Heart left ventricle (tissue), 16 donors: ENCODE measurements around the gene STK26. TPM values are rescaled to one million over a fixed set of nuclear protein-coding genes. Genes with fewer than 3 reads are reported as not detected.

Experiments
- ATAC-seq, 4 donors: fragments of 200-7000 bp; cut with Tn5 transposase; one replicate each; pipeline ENCODE4 v1.9.1; 2020 to 2022; ENCODE audit warnings: moderate library complexity in 4 of 4, mild to moderate bottlenecking in 3 of 4, moderate number of reproducible peaks in 1 of 4
- DNase-seq, 5 donors: peaks; one replicate each; pipeline ENCODE4 v3.0.0-alpha.2; 2020
- H3K27ac ChIP-seq, 12 donors: fragments of 200-600 bp; sonication (generic) in 4 of 12; one replicate each; pipeline versions ENCODE4 v1.5.0 to v1.8.0; 2016 to 2022; ENCODE audit warnings: mild to moderate bottlenecking in 2 of 12
- H3K27me3 ChIP-seq, 9 donors: fragments of 200-600 bp; sonication (generic) in 2 of 9; one replicate each; pipeline versions ENCODE4 v1.5.1 to v1.8.0; 2016 to 2022; ENCODE audit warnings: mild to moderate bottlenecking in 3 of 9
- H3K36me3 ChIP-seq, 9 donors: fragments of 200-600 bp; sonication (generic) in 2 of 9; one replicate each; pipeline versions ENCODE4 v1.5.0 to v1.8.0; 2018 to 2022; ENCODE audit warnings: mild to moderate bottlenecking in 2 of 9
- H3K4me1 ChIP-seq, 12 donors: fragments of 200-600 bp; sonication (generic) in 4 of 12; one replicate each; pipeline versions ENCODE4 v1.5.0 to v1.8.0; 2016 to 2022; ENCODE audit warnings: mild to moderate bottlenecking in 3 of 12
- H3K4me3 ChIP-seq, 12 donors: fragments of 200-600 bp; sonication (generic) in 4 of 12; one replicate each; pipeline versions ENCODE4 v1.5.0 to v1.8.0; 2017 to 2022; ENCODE audit warnings: mild to moderate bottlenecking in 9 of 12, moderate library complexity in 4 of 12
- H3K9me3 ChIP-seq, 12 donors: fragments of 200-600 bp; sonication (generic) in 4 of 12; one replicate each; pipeline versions ENCODE4 v1.5.0 to v1.8.0; 2016 to 2022; ENCODE audit warnings: mild to moderate bottlenecking in 1 of 12
- POLR2A ChIP-seq, 2 donors: fragments of 450-650 bp; IDR thresholded peaks; one replicate each; pipeline ENCODE4 v1.6.1; 2017; ENCODE audit warnings: antibody characterized with exemption in 2 of 2, mild to moderate bottlenecking in 2 of 2, moderate library complexity in 2 of 2
- WGBS, 4 donors: extraction: QIAGEN DNeasy Blood & Tissue Kit in 2 of 4; methylation state at CpG; one replicate each; pipeline versions ENCODE4 v1.1.5 to v1.1.7; 2013 to 2018; 5-methylcytosine and 5-hydroxymethylcytosine counted together
- intact Hi-C, 10 donors: fragments of 100-400 bp; cut with DNase I; formaldehyde crosslinking; loops; one replicate each; pipeline versions ENCODE4 v1.11.1 to v1.14.2; 2022
- polyA plus RNA-seq, 2 donors: library from polyadenylated mRNA; stranded (reverse); fragments of 200-250 nt; gene quantifications; one replicate each; pipeline ENCODE4 v1.2.3, GENCODE V29; 2013
- total RNA-seq, 9 donors: library from RNA; depleted of rRNA in 2 of 9; stranded (reverse); fragments of >200 nt in 2 of 9; fragmentation: NEBNext Ultra II Directional in 3 of 9; extraction: Animal tissue kit (Norgen Biotek cat#: 25700) in 3 of 9; gene quantifications; one replicate each; pipeline versions ENCODE4 v1.1.0 to v1.2.4, GENCODE V29; 2016 to 2023
- TF ChIP-seq, protein P1 (sequence below), 12 donors: fragments of 200-600 bp; sonication (generic) in 4 of 12; IDR thresholded peaks; one replicate each; pipeline versions ENCODE4 v1.5.0 to v1.8.0; 2018 to 2022; ENCODE audit warnings: antibody characterized with exemption in 12 of 12, mild to moderate bottlenecking in 5 of 12
- donor health status: ischemic (EF 13 %, LVEDD 7.1; RV severe dilation, severe dysfunction).
- donor health status: healthy with polysubstance abuse.
- donor health status: DM: no; HTN: yes; CAD: no.
- donor health status: DM: no; HTN: no; CAD: no.
- donor health status: ischemic (EF 25% LVEDD 6.9; RV normal size, moderate dysfunction).
- donor health status: ischemic (EF 25% LVEDD 5.7; RV mildly dilated, moderate dysfunction).
- donor health status: healthy.
- donor health status: DM: yes; HTN: yes; CAD: no.
- donor health status: ischemic (EF 35%, LVEDD 5.7; RV mildly dilated, moderate dysfunction).
- donor health status: nonischemic (EF 11% LVEDD 7.7; RV severe dilation, severe dysfunction).
- donor health status: DM: yes; HTN: yes; CAD: no.
- donor health status: PGD.
- donor health status: ischemic (EF 29% LVEDD 5.4; RV normal size, mild dysfunction).
- donor health status: nonischemic (EF 23%, LVEDD 6.1; RV moderate dilation, normal function).

The STK26 gene
- total and polyA plus RNA-seq, 11 donors: 0.43 to 4.9 (median 1.1) TPM

DNA sequence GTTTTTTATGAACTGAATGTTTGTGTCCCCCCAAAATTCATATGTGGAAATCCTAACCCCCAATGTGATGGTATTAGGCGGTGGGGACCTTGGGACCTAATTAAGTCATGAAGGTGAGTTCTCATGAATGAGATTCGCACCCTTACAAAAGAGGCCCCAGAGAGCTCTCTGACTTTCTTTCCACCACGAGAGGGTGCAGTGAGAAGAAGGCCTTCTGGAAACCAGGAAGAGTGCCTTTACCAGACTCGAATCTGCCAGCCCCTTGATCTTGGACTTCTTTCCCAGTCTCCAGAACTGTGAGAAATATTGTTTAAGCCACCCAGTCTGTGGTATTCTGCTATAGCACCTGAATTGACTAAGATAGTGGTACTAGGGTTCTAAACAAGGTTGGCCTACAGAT lies 40.8 kb downstream of the STK26 start:
- Histone ChIP-seq H3K4me1 (no peaks in the 10 kb centered on the region), H3K4me3 (no peak overlapping the region), H3K36me3 (no peaks in the 10 kb centered on the region), H3K27ac (no peak overlapping the region), H3K27me3 (peaks cover 0 to 11% (median 0%) of the 10 kb centered on the region in 9 donors), H3K9me3 (no peaks in the 10 kb centered on the region)
- DNase-seq (no peak), ATAC-seq (no peak)
- WGBS, 4 donors: 53 to 95% (median 82%) methylated on average over 4 of the region's 4 CpGs
- TF ChIP-seq, protein P1, sequence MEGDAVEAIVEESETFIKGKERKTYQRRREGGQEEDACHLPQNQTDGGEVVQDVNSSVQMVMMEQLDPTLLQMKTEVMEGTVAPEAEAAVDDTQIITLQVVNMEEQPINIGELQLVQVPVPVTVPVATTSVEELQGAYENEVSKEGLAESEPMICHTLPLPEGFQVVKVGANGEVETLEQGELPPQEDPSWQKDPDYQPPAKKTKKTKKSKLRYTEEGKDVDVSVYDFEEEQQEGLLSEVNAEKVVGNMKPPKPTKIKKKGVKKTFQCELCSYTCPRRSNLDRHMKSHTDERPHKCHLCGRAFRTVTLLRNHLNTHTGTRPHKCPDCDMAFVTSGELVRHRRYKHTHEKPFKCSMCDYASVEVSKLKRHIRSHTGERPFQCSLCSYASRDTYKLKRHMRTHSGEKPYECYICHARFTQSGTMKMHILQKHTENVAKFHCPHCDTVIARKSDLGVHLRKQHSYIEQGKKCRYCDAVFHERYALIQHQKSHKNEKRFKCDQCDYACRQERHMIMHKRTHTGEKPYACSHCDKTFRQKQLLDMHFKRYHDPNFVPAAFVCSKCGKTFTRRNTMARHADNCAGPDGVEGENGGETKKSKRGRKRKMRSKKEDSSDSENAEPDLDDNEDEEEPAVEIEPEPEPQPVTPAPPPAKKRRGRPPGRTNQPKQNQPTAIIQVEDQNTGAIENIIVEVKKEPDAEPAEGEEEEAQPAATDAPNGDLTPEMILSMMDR (IDR thresholded peaks at IDR 0.05): no peak
- TF ChIP-seq POLR2A (IDR thresholded peaks at IDR 0.05): no peak
- intact Hi-C loops: loop anchor here in 2 of 10 donors (10.0 kb wide), 1 partner anchor 219 kb away; no protein-coding TSS in a partner anchor

DNA sequence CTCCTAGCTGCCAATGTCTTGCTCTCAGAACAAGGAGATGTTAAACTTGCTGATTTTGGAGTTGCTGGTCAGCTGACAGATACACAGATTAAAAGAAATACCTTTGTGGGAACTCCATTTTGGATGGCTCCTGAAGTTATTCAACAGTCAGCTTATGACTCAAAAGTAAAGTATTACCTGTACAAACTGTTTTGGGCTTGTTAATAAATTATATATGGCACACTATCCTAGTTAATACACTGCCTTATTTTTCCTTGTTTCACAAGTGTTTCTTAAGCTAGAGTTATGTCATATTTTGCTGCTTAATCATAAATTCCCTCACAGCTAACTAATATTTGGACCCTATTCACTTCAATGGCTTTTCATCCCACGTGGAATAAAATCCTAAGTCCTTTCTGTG lies 45.3 kb downstream of the STK26 start:
- TF ChIP-seq, protein P1 (IDR thresholded peaks at IDR 0.05): no peak
- TF ChIP-seq POLR2A (IDR thresholded peaks at IDR 0.05): no peak
- Histone ChIP-seq H3K27ac (no peak overlapping the region), H3K9me3 (no peaks in the 10 kb centered on the region), H3K4me1 (no peaks in the 10 kb centered on the region), H3K27me3 (peaks cover 0 to 15% (median 0%) of the 10 kb centered on the region in 9 donors), H3K4me3 (no peak overlapping the region), H3K36me3 (no peaks in the 10 kb centered on the region)
- ATAC-seq (no peak), DNase-seq (no peak)
- 72 to 88% (median 80%) methylated on average over 1 of the region's 1 CpG for WGBS, 4 donors
- intact Hi-C loops: loop anchor here in 2 of 10 donors (10.0 kb wide), 1 partner anchor 224 kb away; no protein-coding TSS in a partner anchor

DNA sequence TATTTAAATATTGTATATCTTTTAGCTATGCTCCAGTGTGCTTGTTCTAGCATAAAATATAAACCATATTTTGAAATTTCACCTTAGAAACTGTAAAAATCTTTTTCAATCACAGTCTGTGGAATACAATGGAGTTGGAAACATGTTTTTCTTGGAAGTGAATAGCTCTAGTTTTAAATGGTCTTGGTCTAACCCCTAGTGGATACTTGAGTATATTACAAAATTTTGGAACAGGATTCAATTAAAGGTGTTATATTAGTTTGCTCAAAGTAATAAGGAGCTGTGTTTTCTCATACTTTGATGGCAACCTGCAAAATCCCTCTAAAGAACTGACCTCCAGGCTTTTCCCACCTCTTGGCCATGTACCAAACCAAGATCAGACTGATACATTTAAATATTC lies 48.2 kb downstream of the STK26 start:
- H3K4me3 ChIP-seq: no peak overlapping the region
- H3K36me3 ChIP-seq: no peaks in the 10 kb centered on the region
- H3K9me3 ChIP-seq: no peaks in the 10 kb centered on the region
- DNase-seq (no peak), ATAC-seq (no peak)
- peaks cover 0 to 18% (median 0%) of the 10 kb centered on the region in 9 donors for H3K27me3 ChIP-seq
- H3K4me1 ChIP-seq: no peaks in the 10 kb centered on the region
- intact Hi-C loops: loop anchor here in 6 of 10 donors (2.0 to 10.0 kb wide), 3 partner anchors 226 to 230 kb away; no protein-coding TSS in a partner anchor
- no peak overlapping the region for H3K27ac ChIP-seq
- TF ChIP-seq POLR2A (IDR thresholded peaks at IDR 0.05): no peak
- TF ChIP-seq, protein P1 (IDR thresholded peaks at IDR 0.05): peak in 5 of 12 donors; percentile 30 to 39 (median 34)

GRCh38 chrX:132077414-132077813 lies 54.3 kb downstream of the STK26 start:
- Histone ChIP-seq H3K27me3 (peaks cover 0 to 29% (median 0%) of the 10 kb centered on the region in 9 donors), H3K36me3 (no peaks in the 10 kb centered on the region), H3K27ac (no peak overlapping the region), H3K9me3 (no peaks in the 10 kb centered on the region), H3K4me3 (no peak overlapping the region), H3K4me1 (no peaks in the 10 kb centered on the region)
- TF ChIP-seq, protein P1 (IDR thresholded peaks at IDR 0.05): no peak
- TF ChIP-seq POLR2A (IDR thresholded peaks at IDR 0.05): no peak
- intact Hi-C loops: loop anchor here in 4 of 10 donors (10.0 kb wide), 1 partner anchor 233 kb away; no protein-coding TSS in a partner anchor
- 72 to 95% (median 87%) methylated on average over 1 of the region's 1 CpG for WGBS, 4 donors
- ATAC-seq (no peak), DNase-seq (no peak)
